Posterior vena cava (tissue), 2 donors: ENCODE data around the gene COX19. TPM values are rescaled to one million over a fixed set of nuclear protein-coding genes. Genes with fewer than 3 reads are reported as not detected.
A peak's percentile ranks its signal among the peaks of the same experiment; 100 is the strongest.

Source experiments
- DNase-seq: peaks from one replicate; pipeline ENCODE4 v3.0.0-alpha.2; 2020; ENCODE audit warnings: low spot score
- intact Hi-C, 2 donors: fragments of 100-400 bp; cut with DNase I; formaldehyde crosslinking; loops; one replicate each; pipeline versions ENCODE4 v1.14.1 to v1.14.2; 2022 to 2023
- microRNA-seq, 2 donors: library from miRNA; unstranded; fragments of <30 nt; microRNA quantifications; one replicate each; pipeline ENCODE4 v1.2.0, GENCODE V29; 2020 to 2021; ENCODE audit warnings: borderline microRNAs expressed in 2 of 2
- total RNA-seq, 2 donors: library from RNA; stranded (reverse); fragmentation: NEBNext Ultra II Directional; extraction: Animal tissue kit (Norgen Biotek cat#: 25700); gene quantifications; one replicate each; pipeline ENCODE4 v1.2.1, GENCODE V29; 2021
- donor health status: DM: yes; HTN: yes; CAD: no.
- donor health status: DM: yes; HTN: yes; CAD: no.

The COX19 gene
- total RNA-seq, 2 donors from 2014 or later, result 5.9 to 8.4 TPM

- intact Hi-C loops, result no loop called here
Measured at GRCh38 chr7:921581-922333, 53.6 kb downstream of the COX19 start.

DNA sequence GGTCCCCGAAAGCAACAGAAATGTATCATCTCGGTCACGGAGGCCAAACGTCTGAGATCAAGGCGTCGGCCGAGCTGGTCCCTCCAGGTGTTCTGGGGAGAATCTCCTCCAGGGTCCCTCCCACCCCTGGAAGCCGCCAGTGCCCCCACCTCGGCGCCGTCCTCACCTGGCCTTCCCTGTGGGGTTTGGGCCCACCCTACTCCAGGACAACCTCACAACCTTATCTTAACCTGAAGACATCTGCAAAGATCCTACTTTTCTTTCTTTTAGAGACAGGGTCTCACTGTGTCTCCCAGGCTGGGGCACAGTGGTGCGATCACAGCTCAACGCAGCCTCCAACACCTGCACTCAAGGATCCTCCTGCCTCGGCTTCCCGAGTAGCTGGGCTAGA is 54.3 kb downstream of the COX19 start:
- peak; percentile 79 for DNase-seq
- intact Hi-C loops, result no loop called here

More at GRCh38 chr7:921581-922333, 53.6 kb downstream of the COX19 start:
- DNase-seq, result peak; percentile 78

DNA sequence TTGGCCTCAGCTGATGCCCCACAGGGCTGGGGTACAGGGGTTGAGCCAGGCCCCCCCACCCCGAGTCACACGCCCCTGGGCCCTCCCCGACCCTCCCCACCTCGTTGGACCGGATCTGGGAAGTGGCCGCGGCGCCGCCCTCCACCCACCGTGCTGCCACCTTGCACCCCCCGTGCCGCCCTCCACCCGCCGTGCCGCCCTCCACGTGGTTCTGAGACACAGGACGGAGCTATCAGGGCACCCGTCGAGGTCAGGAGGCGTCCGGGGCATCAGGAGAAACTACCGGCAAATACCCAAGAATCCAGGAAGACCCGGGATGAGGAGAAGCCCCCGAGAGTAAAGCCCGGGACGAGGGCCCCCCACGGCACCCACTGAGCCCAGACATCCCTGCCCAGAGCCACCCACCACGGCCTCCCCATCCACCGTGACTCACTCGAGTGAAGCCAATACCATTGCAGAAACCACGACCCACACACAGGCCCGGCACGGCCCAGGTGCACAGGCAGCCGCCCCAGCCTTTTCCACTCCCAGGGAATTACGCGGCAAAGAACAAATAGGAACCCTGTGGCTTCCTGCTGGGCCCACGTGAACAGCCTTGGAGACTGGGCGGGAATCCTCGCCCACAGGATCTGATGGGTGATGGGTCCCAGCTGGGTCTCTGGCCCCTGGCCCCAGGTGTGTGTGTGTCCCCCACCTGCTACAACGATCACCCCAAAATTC is 54.8 kb downstream of the COX19 start:
- peak; percentile 79 for DNase-seq
- intact Hi-C loops, result no loop called here

DNA sequence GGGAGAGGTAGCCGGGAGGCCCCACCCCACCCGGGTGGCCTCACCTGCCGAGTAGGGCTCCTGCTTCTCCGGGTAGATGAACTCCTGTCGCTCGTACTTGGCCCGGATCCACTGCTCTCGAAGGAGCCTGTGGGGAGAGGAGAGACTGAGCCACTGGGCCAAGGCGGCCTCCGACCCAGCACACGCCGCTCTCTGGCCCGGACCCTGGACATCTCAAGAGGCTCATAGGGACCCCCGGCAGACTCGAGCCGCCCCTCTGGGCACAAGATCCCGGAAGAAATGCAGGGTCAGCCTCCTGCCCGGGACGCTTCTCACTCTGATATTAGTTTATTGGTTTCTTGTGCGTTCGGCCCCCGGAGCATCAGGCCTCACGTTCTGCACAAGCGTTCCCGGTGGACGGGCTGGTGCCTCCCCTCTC is 55.4 kb downstream of the COX19 start:
- intact Hi-C loops, result no loop called here
- peak; percentile 69 for DNase-seq

DNA sequence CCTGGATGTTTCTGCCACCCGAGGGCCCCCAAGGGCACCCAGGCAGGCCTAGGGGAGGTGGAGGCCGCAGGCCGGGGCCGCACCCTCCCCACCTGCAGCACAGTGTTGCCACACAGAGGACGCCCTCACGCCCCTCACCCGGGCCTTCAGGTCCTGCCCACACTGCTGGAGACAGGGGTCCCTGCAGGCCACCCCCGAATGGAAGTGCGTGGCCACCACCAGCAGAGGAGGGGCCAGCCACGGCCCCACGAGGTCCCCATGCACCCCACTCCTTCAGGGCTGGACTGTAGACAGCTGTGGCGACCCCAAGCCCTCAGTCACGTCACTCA is 56.3 kb downstream of the COX19 start:
- intact Hi-C loops, result no loop called here
- DNase-seq, result peak; percentile 69

DNA sequence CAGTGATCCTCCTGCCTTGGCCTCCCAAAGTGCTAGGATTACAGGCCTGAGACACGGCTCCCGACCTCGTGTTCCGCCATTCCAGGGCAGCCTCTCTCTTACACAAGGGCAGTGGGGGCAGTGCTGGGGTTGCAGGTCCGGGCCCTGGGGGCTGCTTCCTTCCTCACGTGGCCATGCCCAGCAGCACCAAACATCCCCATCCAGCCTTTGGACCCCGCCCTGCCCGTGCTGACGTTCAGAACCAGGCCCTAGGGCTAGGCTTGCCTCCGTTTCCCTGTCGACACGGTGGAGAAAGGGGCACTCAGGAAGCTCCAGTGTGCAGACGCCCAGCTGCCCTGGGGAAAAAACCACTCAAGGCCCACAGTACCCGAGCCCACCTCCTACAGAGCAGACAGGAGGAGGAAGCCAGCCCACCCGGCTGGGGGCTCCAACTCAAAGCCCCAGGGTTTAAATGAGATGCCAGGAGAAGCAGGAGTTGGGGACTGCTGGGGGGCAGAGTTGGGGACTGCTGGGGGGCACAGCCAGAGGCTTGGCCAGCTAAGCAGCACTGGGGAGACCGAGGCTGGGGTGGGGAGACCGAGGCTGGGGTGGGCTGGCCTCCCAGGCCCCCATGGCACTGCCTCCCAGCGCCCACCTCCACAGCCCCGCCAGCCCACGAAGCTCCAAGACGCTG is 56.8 kb downstream of the COX19 start:
- intact Hi-C loops, result no loop called here
- DNase-seq, result peak; percentile 67

DNA sequence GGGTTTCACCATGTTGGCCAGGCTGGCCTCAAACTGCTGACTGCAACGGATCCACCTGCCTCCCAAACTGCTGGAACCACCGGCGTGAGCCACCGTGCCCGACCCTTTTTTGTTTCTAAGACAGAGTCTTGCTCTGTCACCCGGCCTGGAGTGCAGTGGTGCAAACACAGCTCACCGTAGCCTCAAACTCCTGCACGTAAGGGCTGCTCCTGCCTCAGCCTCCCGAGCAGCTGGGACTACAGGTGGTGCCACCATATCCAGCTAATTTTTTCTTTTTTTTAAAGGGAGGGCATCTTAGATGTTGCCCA is 57.3 kb downstream of the COX19 start:
- DNase-seq, result peak; percentile 43
- intact Hi-C loops, result no loop called here

DNA sequence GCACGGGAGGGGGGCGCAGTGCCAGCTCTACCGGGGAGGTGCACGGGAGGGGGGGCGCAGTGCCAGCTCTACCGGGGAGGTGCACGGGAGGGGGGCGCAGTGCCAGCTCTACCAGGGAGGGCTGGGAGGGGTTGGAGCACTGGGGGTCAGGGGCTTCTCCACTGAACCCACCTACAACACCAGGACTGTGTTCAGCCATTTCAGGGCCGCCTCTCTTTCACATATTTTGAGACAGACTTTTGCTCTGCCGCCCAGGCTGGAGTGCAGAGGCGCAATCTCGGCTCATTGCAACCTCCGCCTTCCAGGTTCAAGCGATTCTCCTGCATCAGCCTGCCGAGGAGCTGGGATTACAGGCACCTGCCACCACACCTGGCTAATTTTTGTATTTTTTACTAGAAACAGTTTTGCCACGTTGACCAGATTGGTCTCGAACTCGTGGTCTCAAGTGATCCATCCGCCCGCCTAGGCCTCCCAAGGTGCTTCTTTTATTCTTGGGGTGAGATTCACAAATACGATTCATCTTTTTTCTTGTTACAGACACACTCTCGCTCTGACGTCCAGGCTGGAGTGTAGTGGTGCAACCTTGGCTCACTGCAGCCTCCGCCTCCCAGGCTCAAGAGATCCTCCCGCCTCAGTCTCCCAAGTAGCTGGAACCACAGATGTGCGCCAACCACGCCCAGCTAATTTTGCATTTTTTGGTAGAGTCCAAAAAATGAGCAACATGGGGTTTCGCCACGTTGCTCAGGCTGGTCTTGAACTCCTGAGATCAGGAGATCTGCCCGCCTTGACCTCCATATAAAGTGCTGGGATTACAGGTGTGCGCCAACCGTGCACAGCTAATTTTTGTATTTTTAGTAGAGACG is 57.9 kb downstream of the COX19 start:
- peak; percentile 50 for DNase-seq
- intact Hi-C loops, result no loop called here

DNA sequence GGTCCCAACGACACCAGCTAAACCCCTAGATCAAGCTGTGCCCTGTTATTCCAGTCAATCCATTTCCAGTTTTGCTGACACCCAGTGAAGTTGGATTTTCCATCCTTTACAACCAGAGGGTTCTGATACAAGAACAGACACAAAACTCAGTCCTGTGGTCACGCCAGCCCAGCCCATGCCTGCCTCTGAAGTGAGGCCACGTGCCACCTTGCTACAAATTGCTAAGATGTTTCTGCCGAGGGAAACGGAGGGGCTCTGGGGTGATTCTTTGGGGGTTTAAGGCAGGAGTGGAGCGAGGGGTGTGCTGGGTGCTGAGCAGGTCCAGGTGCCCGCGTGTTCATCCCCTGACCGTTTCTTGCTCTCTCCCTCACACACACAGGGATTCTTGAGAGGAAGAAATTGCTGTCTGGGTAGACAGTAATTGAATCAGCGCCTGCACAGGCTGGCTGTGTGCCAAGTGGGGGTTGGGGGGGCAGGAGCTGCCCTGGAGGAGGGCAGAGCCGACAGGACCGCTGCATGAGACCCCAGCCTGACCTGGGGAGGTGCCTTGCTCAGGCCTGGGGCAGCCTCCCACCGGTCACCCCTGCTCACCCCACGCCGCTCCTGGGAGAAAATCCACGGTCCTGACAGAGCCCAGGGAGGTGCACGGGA is 58.9 kb downstream of the COX19 start:
- intact Hi-C loops, result no loop called here
- no peak for DNase-seq

Small RNA genes lying within 50 kb of the gene (microRNA-seq; reads per million reads assigned to microRNA genes)
- gene MIR339, result 330 to 347 reads per million in 2 donors

Other genes with a start within 250 kb of the COX19 start
- gene DNAAF5, start 248.8 kb downstream of the COX19 start, total RNA-seq, result 10 to 100 TPM; 12.6 to 16.9 TPM
- gene PRKAR1B, start 248.3 kb downstream of the COX19 start, total RNA-seq, result 10 to 100 TPM; 10.1 TPM
- gene SUN1, start 143.1 kb downstream of the COX19 start, total RNA-seq, result 100 to 1,000 TPM; 110 to 132 TPM
- 10 to 100 TPM; 13.2 to 16.3 TPM for gene GET4, start 99.0 kb downstream of the COX19 start, total RNA-seq
- 10 to 100 TPM; 16.3 to 17.8 TPM for gene ADAP1, start 20.9 kb downstream of the COX19 start, total RNA-seq
- gene CYP2W1, start 7.6 kb upstream of the COX19 start, total RNA-seq, result not detected
- 10 to 100 TPM in 1 of 2 donors, 1 to 10 TPM in 1; 9.4 to 14.3 TPM for gene GPR146, start 69.0 kb upstream of the COX19 start, total RNA-seq
- 1 to 10 TPM; 5.5 to 6.6 TPM for gene GPER1, start 112.6 kb upstream of the COX19 start, total RNA-seq
- 10 to 100 TPM; 22.6 to 30.9 TPM for gene ZFAND2A, start 184.6 kb upstream of the COX19 start, total RNA-seq